ENCODE data around the gene MAP4.
"Not testable (repeated sequence)": the region's sequence is repeated elsewhere in the genome, so short reads cannot be mapped to it uniquely, and the experiment has no call there.

MAP4 gene

GRCh38 chr3:48015431-48016180, 610 bp downstream of the MAP4 start:
- DNase-seq = no peak

- DNase-seq = no peak
Measured at GRCh38 chr3:48014358-48014757, 1.9 kb downstream of the MAP4 start.

- no peak for DNase-seq
Measured at GRCh38 chr3:48013288-48013980, 2.8 kb downstream of the MAP4 start.

GRCh38 chr3:48012659-48013058, 3.6 kb downstream of the MAP4 start:
- DNase-seq = no peak

GRCh38 chr3:48008066-48008465, 8.2 kb downstream of the MAP4 start:
- DNase-seq = not testable (repeated sequence)

- DNase-seq = not testable (repeated sequence)
Measured at GRCh38 chr3:48007361-48007760, 8.9 kb downstream of the MAP4 start.

GRCh38 chr3:48006794-48007193, 9.4 kb downstream of the MAP4 start:
- not testable (repeated sequence) for DNase-seq

GRCh38 chr3:48004694-48005093, 11.5 kb downstream of the MAP4 start:
- DNase-seq = no peak

- DNase-seq = no peak
Measured at GRCh38 chr3:48002787-48003186, 13.4 kb downstream of the MAP4 start.

- DNase-seq = no peak
Measured at GRCh38 chr3:48001991-48002390, 14.2 kb downstream of the MAP4 start.

GRCh38 chr3:48000212-48000611, 16.0 kb downstream of the MAP4 start:
- DNase-seq = no peak

- DNase-seq = no peak
Measured at GRCh38 chr3:47996440-47996839, 19.8 kb downstream of the MAP4 start.

- no peak for DNase-seq
Measured at GRCh38 chr3:47994180-47994579, 22.0 kb downstream of the MAP4 start.

GRCh38 chr3:47991341-47991740, 24.9 kb downstream of the MAP4 start:
- no peak for DNase-seq

- DNase-seq = peak; percentile 65
Measured at GRCh38 chr3:47989981-47990440, 26.2 kb downstream of the MAP4 start.

GRCh38 chr3:47985381-47985780, 30.8 kb downstream of the MAP4 start:
- no peak for DNase-seq

- peak; percentile 34 for DNase-seq
Measured at GRCh38 chr3:47984075-47984728, 32.0 kb downstream of the MAP4 start.

- DNase-seq = no peak
Measured at GRCh38 chr3:47980795-47981194, 35.4 kb downstream of the MAP4 start.

GRCh38 chr3:47979070-47979469, 37.1 kb downstream of the MAP4 start:
- DNase-seq = no peak

GRCh38 chr3:47978386-47978785, 37.8 kb downstream of the MAP4 start:
- DNase-seq = no peak

- DNase-seq = no peak
Measured at GRCh38 chr3:47976135-47976732, 40.0 kb downstream of the MAP4 start.

GRCh38 chr3:47974974-47975470, 41.2 kb downstream of the MAP4 start:
- no peak for DNase-seq

GRCh38 chr3:47971081-47971480, 45.1 kb downstream of the MAP4 start:
- DNase-seq = no peak
